Neural cell (in vitro differentiated cells): Measurements from ENCODE around the gene SMIM44.

ENCODE experiments used
- EZH2 ChIP-seq: fragments of 200-600, 300-800 bp; shearing (Covaris generic), sonication (generic); IDR thresholded peaks from 2 replicates; pipeline ENCODE4 v1.6.1; 2014; ENCODE audit warnings: antibody characterized with exemption, low read length, borderline replicate concordance, mild to moderate bottlenecking; ENCODE audit not compliant: insufficient read depth, poor library complexity, severe bottlenecking
- POLR2AphosphoS5 ChIP-seq: IDR thresholded peaks from 2 replicates; pipeline ENCODE4 v1.6.1; 2012
- TAF1 ChIP-seq: IDR thresholded peaks from 2 replicates; pipeline ENCODE4 v1.6.1; 2012; ENCODE audit warnings: low read depth
- TF ChIP-seq, protein P1 (sequence below): fragments of 450-650 bp; IDR thresholded peaks from 2 replicates; pipeline ENCODE4 v1.5.1; 2014; ENCODE audit warnings: antibody characterized with exemption, mild to moderate bottlenecking, moderate library complexity; ENCODE audit not compliant: poor library complexity, severe bottlenecking

- TF ChIP-seq, protein P1, sequence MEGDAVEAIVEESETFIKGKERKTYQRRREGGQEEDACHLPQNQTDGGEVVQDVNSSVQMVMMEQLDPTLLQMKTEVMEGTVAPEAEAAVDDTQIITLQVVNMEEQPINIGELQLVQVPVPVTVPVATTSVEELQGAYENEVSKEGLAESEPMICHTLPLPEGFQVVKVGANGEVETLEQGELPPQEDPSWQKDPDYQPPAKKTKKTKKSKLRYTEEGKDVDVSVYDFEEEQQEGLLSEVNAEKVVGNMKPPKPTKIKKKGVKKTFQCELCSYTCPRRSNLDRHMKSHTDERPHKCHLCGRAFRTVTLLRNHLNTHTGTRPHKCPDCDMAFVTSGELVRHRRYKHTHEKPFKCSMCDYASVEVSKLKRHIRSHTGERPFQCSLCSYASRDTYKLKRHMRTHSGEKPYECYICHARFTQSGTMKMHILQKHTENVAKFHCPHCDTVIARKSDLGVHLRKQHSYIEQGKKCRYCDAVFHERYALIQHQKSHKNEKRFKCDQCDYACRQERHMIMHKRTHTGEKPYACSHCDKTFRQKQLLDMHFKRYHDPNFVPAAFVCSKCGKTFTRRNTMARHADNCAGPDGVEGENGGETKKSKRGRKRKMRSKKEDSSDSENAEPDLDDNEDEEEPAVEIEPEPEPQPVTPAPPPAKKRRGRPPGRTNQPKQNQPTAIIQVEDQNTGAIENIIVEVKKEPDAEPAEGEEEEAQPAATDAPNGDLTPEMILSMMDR = no peak
- no peak for TF ChIP-seq TAF1
- TF ChIP-seq EZH2 = no peak
- no peak for TF ChIP-seq POLR2AphosphoS5
Observed at GRCh38 chr19:3452171-3452941, 30.9 kb downstream of the SMIM44 start.
